HepG2 (cell line): ENCODE measurements around the gene FAM83C. TPM values are rescaled to one million over a fixed set of nuclear protein-coding genes. Genes with fewer than 3 reads are reported as not detected.

ENCODE experiments used
- ATAC-seq: fragments of 200-7000 bp; cut with Tn5 transposase; 3 replicates; pipeline ENCODE4 v1.9.1; 2020; ENCODE audit warnings: mild to moderate bottlenecking, moderate library complexity
- BruUV-seq: library from RNA; stranded (reverse); fragments of 400-500 nt; replicated peaks from 2 replicates; lab custom pipeline; 2021; lab: Mats Ljungman, UMichigan
- CTCF ChIA-PET: fragments of 300-600 bp; formaldehyde crosslinking; extraction: SDS; loops from one replicate; lab custom pipeline; 2021; ENCODE audit warnings: low total read pairs, inconsistent platforms, low intra/inter-chr PET ratio; lab: Yijun Ruan, JAX
- POLR2A ChIA-PET: fragments of 350-600 bp; sonication (Branson Sonifier 250); formaldehyde crosslinking; loops from one replicate; lab custom pipeline; 2020; ENCODE audit warnings: antibody characterized with exemption, inconsistent platforms; lab: Yijun Ruan, JAX
- DNase-seq: peaks from one replicate; pipeline ENCODE4 v3.0.0-alpha.2; 2015; ENCODE audit warnings: low spot score
- FAIRE-seq: peaks from 3 replicates; lab custom pipeline; 2011; peaks lifted over from hg19 to GRCh38; lab: Jason Lieb, UNC
- H2AFZ ChIP-seq: one replicate; pipeline ENCODE4 v1.6.1; 2011; ENCODE audit warnings: low read length, inconsistent platforms
- H3K27ac ChIP-seq: fragments of 300-600 bp; 3 replicates; pipeline ENCODE4 v1.8.0; 2011; ENCODE audit warnings: mixed run types, mild to moderate bottlenecking, mixed read lengths, low read length, inconsistent platforms; ENCODE audit not compliant: insufficient read depth; ENCODE audit errors: extremely low read length
- H3K27me3 ChIP-seq, 2 experiments: fragments of 200-600 bp in 1 of 2; 2 replicates in 1 of 2; 3 replicates in 1 of 2; pipeline versions ENCODE4 v1.6.0 to v1.8.0; 2011; ENCODE audit warnings: low read length in 2 of 2, mild to moderate bottlenecking in 2 of 2, moderate library complexity in 2 of 2, inconsistent platforms in 1 of 2; ENCODE audit not compliant: insufficient read depth in 2 of 2, control insufficient read depth in 1 of 2
- H3K36me3 ChIP-seq, 2 experiments: fragments of 200-600 bp in 1 of 2; replicated peaks in 1 of 2; 2 replicates in 1 of 2; 3 replicates in 1 of 2; pipeline versions ENCODE4 v1.5.1 to v1.8.0; 2011; ENCODE audit warnings: low read length in 2 of 2, inconsistent platforms in 1 of 2; ENCODE audit not compliant: insufficient read depth in 2 of 2, control insufficient read depth in 1 of 2
- H3K4me1 ChIP-seq: 2 replicates; pipeline ENCODE4 v1.5.1; 2012; ENCODE audit warnings: low read length, inconsistent platforms; ENCODE audit not compliant: insufficient read depth
- H3K4me2 ChIP-seq: 2 replicates; pipeline ENCODE4 v1.6.0; 2011; ENCODE audit warnings: low read depth, low read length, inconsistent platforms
- H3K4me3 ChIP-seq, 3 experiments: fragments of 200-600 bp in 1 of 3; sonication (generic), shearing (Covaris generic) in 1 of 3; replicated peaks in 1 of 3; 2 replicates each; pipeline ENCODE4 v1.5.1; 2011 to 2016; ENCODE audit warnings: low read length in 3 of 3, inconsistent platforms in 2 of 3, low read depth in 2 of 3, mild to moderate bottlenecking in 2 of 3, control low read depth in 1 of 3, mixed read lengths in 1 of 3; ENCODE audit not compliant: insufficient read depth in 1 of 3
- H3K79me2 ChIP-seq: one replicate; pipeline ENCODE4 v1.6.1; 2011; ENCODE audit warnings: low read length, inconsistent platforms; ENCODE audit not compliant: insufficient read depth
- H3K9ac ChIP-seq: 2 replicates; pipeline ENCODE4 v1.6.0; 2011; ENCODE audit warnings: mild to moderate bottlenecking, low read depth, low read length, inconsistent platforms; ENCODE audit not compliant: insufficient read depth
- H3K9me3 ChIP-seq: 2 replicates; pipeline ENCODE4 v1.5.1; 2012; ENCODE audit warnings: mild to moderate bottlenecking, low read length
- H4K20me1 ChIP-seq: 2 replicates; pipeline ENCODE4 v1.6.0; 2011; ENCODE audit warnings: inconsistent platforms, mild to moderate bottlenecking, low read length, moderate library complexity; ENCODE audit not compliant: insufficient read depth
- CREB1 ChIP-seq, 2 experiments: fragments of 450-650 bp in 1 of 2; IDR thresholded peaks; 2 replicates each; pipeline ENCODE4 v1.6.1; 2016 to 2017; ENCODE audit warnings: control low read depth in 1 of 2, mild to moderate bottlenecking in 1 of 2, missing compliant biosample characterization in 1 of 2, missing genetic modification characterization in 1 of 2
- HDAC2 ChIP-seq: sonication (generic); formaldehyde crosslinking; IDR thresholded peaks from 2 replicates; pipeline ENCODE4 v1.4.0; 2020; ENCODE audit warnings: missing genetic modification reagents
- HOXA7 ChIP-seq: sonication (generic); formaldehyde crosslinking; IDR thresholded peaks from 2 replicates; pipeline ENCODE4 v1.8.1; 2022; ENCODE audit warnings: mild to moderate bottlenecking, missing genetic modification reagents, moderate library complexity
- ZNF17 ChIP-seq: sonication (generic); formaldehyde crosslinking; IDR thresholded peaks from 2 replicates; pipeline ENCODE4 v1.5.0; 2020; ENCODE audit warnings: mild to moderate bottlenecking, missing genetic modification reagents
- ZNF296 ChIP-seq: sonication (generic); formaldehyde crosslinking; conservative IDR thresholded peaks from 2 replicates; pipeline ENCODE4 v1.5.0; 2020; ENCODE audit warnings: mild to moderate bottlenecking, missing genetic modification reagents
- ZNF33B ChIP-seq: sonication (generic); formaldehyde crosslinking; IDR thresholded peaks from 2 replicates; pipeline ENCODE4 v1.5.1; 2020; ENCODE audit warnings: mild to moderate bottlenecking, missing genetic modification reagents
- ZNF652 ChIP-seq: IDR thresholded peaks from 2 replicates; pipeline ENCODE4 v1.6.1; 2016; ENCODE audit warnings: low read depth, borderline replicate concordance
- WGBS: methylation state at CpG from one replicate; pipeline ENCODE4 v1.1.6; 2017; ENCODE audit warnings: low lambda C conversion rate; 5-methylcytosine and 5-hydroxymethylcytosine counted together
- in situ Hi-C: cut with HindIII; loops from 2 replicates; pipeline ENCODE4 v1.10.0; 2017; ENCODE audit warnings: low pct_unique_long_range_greater_than_20kb; ENCODE audit not compliant: extremely low pct_ligation_motif_present
- intact Hi-C: fragments of 100-400 bp; cut with micrococcal nuclease; formaldehyde crosslinking; loops from one replicate; pipeline ENCODE4 v1.10.0; 2022; ENCODE audit not compliant: unreplicated experiment
- polyA plus RNA-seq, 8 experiments: library from polyadenylated mRNA; depleted of rRNA in 3 of 8; stranded (reverse) in 7 of 8; unstranded in 1 of 8; fragments of >200 nt; fragmentation: Illumina TruSeq in 4 of 8; extraction: Trizol in 4 of 8; gene quantifications; 2 replicates each; pipeline versions ENCODE4 v1.2.1 to v1.2.3, GENCODE V29; 2011 to 2016; ENCODE audit warnings: low read depth in 4 of 8, missing spikeins in 1 of 8, mixed read lengths in 1 of 8; ENCODE audit not compliant: insufficient read depth in 1 of 8
- total RNA-seq, 5 experiments: library from RNA; depleted of rRNA; stranded (reverse); fragments of >200 nt; fragmentation: Illumina TruSeq; extraction: Trizol; gene quantifications; 2 replicates each; pipeline ENCODE4 v1.2.3, GENCODE V29; 2016; ENCODE audit warnings: low read depth in 1 of 5
- TF ChIP-seq, protein P1 (sequence below): sonication (generic); formaldehyde crosslinking; IDR thresholded peaks from 2 replicates; pipeline ENCODE4 v1.8.0; 2022; ENCODE audit warnings: missing genetic modification reagents, mild to moderate bottlenecking, inconsistent platforms, borderline replicate concordance
- TF ChIP-seq, protein P2 (sequence below): sonication (generic); formaldehyde crosslinking; conservative IDR thresholded peaks from 2 replicates; pipeline ENCODE4 v1.4.0; 2020; ENCODE audit warnings: missing genetic modification reagents
- TF ChIP-seq, protein P3 (sequence below): sonication (generic); formaldehyde crosslinking; IDR thresholded peaks from 2 replicates; pipeline ENCODE4 v1.4.0; 2020; ENCODE audit warnings: missing genetic modification reagents

FAM83C gene
- total and polyA plus RNA-seq, 2 of the 13 experiments (the other 11 are each of a cell fraction or from before 2014, with no cell fraction given): 0.04 TPM; not detected in 1

DNA sequence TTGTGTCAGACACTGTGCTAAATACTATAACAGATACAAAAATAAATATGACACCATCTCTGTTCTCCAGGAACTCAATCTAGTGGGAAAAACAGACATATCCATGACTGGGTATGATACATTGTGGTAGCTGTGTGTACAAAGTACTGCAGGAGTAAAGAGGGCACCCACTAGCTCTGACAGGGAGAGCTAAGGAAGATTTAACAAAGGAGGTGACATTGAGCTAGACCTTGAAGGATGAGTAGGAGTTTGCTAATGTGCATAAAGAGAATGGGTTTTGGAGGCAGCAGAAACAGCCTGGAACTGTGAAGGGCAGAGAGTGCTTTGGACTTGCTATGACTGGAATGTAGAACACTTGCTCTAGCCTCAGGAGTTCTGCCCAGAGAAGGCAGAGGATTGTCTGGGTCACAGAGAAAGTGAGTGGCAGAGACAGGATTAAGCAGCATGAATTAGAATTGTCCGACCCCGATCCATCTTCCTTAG, 51.4 kb downstream of the FAM83C start (continued):
- TF ChIP-seq, protein P1, sequence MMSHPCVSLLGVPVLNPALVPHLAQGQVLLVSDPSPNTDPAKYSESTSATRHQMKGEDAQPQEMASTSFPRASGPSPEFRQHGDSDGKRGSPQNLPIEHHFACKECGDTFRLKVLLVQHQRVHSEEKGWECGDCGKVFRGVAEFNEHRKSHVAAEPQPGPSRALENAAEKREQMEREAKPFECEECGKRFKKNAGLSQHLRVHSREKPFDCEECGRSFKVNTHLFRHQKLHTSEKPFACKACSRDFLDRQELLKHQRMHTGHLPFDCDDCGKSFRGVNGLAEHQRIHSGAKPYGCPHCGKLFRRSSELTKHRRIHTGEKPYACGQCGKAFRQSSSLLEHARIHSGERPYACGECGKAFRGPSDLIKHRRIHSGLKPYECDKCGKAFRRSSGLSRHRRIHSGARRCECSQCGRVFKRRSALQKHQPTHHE (CRISPR knock-in tag): no peak
- TF ChIP-seq HOXA7 (CRISPR knock-in tag) (no peak), ZNF17 (CRISPR knock-in tag) (no peak)

DNA sequence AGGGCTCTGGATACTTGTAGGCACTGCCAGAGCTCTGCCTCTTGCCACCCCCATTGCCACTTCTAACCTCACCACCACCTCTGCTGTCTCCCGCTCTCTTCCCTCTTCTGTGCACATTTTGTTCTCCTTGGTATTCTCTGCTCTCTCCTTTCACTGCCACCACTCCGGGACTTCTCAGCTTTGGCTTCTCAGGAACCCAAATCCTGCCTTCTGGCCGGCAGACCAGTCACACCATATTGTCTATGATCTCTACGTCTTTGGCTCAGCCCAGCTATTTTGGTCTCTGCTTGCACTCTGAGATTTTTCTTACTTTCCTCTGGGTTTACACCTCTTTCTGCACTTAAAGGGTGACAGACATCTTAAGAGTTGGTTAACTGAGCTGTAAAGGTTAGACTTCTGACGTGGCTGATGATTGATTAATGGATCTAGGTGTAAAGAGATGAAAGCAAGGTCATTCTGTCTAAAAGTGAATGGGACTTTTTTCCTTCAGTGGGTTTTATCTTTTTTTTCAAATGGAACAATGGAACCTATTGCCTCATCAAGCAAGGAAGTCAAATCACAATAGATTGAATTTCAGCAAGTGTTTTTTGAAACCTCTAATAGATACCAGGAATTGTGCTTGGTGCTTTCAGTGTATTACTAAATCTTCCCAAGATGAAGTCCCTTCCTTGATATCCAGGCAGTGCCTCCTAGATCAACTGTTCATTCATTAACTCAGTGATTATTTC, 52.0 kb downstream of the FAM83C start:
- CTCF ChIA-PET: no interaction called here
- intact Hi-C loops: no loop called here
- Histone ChIP-seq H2AFZ (no peak overlapping the region), H3K27ac (no peak overlapping the region), H3K9ac (no peak overlapping the region), H4K20me1 (no peaks in the 10 kb centered on the region), H3K79me2 (no peaks in the 10 kb centered on the region), H3K4me3 (no peak overlapping the region), H3K4me1 (no peaks in the 10 kb centered on the region), H3K4me2 (no peak overlapping the region), H3K36me3 (no peaks in the 10 kb centered on the region), H3K9me3 (no peaks in the 10 kb centered on the region), H3K27me3 (peaks cover 3 to 15% of the 10 kb centered on the region in 2 experiments; a peak in 2 of 5 replicates)
- TF ChIP-seq HDAC2 (no peak), CREB1 (IDR thresholded peaks at IDR 0.05) (no peak), CREB1 (CRISPR knock-in tag; IDR thresholded peaks at IDR 0.05) (no peak), ZNF652 (CRISPR knock-in tag) (no peak), ZNF296 (CRISPR knock-in tag) (no peak), ZNF33B (CRISPR knock-in tag) (no peak)
- TF ChIP-seq, protein P2, sequence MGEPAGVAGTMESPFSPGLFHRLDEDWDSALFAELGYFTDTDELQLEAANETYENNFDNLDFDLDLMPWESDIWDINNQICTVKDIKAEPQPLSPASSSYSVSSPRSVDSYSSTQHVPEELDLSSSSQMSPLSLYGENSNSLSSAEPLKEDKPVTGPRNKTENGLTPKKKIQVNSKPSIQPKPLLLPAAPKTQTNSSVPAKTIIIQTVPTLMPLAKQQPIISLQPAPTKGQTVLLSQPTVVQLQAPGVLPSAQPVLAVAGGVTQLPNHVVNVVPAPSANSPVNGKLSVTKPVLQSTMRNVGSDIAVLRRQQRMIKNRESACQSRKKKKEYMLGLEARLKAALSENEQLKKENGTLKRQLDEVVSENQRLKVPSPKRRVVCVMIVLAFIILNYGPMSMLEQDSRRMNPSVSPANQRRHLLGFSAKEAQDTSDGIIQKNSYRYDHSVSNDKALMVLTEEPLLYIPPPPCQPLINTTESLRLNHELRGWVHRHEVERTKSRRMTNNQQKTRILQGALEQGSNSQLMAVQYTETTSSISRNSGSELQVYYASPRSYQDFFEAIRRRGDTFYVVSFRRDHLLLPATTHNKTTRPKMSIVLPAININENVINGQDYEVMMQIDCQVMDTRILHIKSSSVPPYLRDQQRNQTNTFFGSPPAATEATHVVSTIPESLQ: no peak
- TF ChIP-seq, protein P3, sequence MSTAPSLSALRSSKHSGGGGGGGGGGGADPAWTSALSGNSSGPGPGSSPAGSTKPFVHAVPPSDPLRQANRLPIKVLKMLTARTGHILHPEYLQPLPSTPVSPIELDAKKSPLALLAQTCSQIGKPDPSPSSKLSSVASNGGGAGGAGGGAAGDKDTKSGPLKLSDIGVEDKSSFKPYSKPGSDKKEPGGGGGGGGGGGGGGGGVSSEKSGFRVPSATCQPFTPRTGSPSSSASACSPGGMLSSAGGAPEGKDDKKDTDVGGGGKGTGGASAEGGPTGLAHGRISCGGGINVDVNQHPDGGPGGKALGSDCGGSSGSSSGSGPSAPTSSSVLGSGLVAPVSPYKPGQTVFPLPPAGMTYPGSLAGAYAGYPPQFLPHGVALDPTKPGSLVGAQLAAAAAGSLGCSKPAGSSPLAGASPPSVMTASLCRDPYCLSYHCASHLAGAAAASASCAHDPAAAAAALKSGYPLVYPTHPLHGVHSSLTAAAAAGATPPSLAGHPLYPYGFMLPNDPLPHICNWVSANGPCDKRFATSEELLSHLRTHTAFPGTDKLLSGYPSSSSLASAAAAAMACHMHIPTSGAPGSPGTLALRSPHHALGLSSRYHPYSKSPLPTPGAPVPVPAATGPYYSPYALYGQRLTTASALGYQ: no peak
- POLR2A ChIA-PET: no interaction called here
- in situ Hi-C loops: no loop called here
- no peak for FAIRE-seq
- WGBS: 30% methylated on average over 5 of the region's 5 CpGs
- ATAC-seq: no peak
- BruUV-seq: no TSS peak
- DNase-seq: no peak
